ENCODE measurements around the gene SMOC2. TPM values are rescaled to one million over a fixed set of nuclear protein-coding genes. Genes with fewer than 3 reads are reported as not detected.

SMOC2 gene
- polyA plus RNA-seq, 1 donor from 2014 or later = 0.50 TPM

DNA sequence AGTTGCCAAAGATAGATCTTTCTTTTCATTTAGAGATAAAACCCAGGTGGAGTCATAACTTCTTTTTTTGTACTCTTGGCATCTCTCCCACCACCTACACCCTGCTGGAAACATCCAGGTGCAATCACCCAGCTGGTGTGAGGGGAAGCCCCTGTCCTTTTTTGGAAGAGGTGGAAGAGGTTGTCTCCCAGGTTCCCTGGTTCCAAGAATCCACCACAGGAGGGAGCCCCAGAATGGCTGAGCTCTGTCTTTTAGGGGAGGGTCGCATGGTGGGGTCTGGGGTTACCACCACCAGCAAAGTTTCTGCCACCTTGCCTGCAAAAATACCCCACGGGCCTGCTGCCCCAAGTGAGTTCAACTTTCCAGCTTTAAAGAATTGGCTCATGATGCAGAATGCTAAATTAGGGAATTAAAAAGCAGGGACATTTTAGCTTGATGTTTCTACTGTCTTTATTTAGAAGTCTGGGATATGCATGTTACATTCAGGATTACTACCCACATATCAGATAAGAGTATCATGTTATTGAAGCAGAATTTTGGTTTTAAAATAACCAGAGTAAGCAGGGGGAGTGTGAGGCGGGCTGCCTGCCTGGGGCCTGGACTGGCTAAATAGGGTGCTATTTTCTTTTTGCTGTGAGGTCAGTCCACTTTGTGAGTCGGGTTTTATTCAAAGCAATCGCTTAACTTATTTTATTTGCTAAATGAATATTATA is 11.0 kb downstream of the SMOC2 start:
- no peak overlapping the region for H3K4me2 ChIP-seq (ENCODE audit: low read length)

DNA sequence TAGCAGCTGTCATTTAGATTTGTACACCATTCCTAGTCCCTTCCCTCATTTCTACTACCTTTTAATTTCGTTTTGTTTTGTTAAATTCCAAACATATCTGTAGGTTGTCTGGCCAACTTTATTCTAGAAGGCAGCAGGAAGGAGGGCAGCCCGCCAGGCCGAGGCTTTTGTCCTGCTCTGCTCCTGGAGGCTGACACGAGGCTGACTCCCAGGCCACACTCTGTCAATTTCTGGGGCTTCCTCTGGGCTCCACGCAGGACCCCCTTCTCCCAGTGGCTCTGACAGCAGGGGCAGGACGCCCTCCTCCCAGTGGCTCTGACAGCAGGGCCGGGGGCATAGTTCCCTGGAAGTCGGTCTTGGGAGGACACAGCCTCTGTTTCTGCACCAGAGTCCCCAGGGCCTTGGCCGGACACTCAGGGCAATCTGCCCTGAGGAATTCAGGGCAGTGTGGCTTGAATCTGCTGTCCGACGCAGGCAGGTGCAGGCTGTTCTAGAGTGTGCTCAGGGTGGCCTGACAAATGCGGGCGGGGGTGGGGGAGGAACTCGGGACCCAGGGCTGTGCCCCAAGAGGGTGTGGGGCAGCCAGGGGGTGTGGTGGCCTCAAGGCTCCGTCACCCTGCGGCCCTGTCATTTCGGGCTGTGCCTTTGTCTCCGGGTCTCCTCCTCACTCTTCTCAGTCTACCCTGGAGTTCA is 11.8 kb downstream of the SMOC2 start:
- no peaks in the 10 kb centered on the region for H3K36me3 ChIP-seq (ENCODE audit: insufficient read depth, low read length)
- no peaks in the 10 kb centered on the region for H3F3A ChIP-seq (ENCODE audit: insufficient read depth, low read length, poor library complexity, severe bottlenecking)
- no peak overlapping the region for H3K4me2 ChIP-seq (ENCODE audit: low read length)
- H3K79me2 ChIP-seq (replicated peaks; ENCODE audit: insufficient read depth, low read length) = no peaks in the 10 kb centered on the region
- H3K4me3 ChIP-seq (ENCODE audit: low read length) = no peak overlapping the region
- H4K20me1 ChIP-seq (ENCODE audit: insufficient read depth) = no peaks in the 10 kb centered on the region
- H3K9ac ChIP-seq (ENCODE audit: low read length) = no peak overlapping the region
- no peak overlapping the region for H3K27ac ChIP-seq (ENCODE audit: low read length)
- H2AFZ ChIP-seq (ENCODE audit: low read depth, low read length) = no peak overlapping the region
- H3K9me2 ChIP-seq (ENCODE audit: insufficient read depth, low read length) = no peaks in the 10 kb centered on the region
- H3K27me3 ChIP-seq (ENCODE audit: insufficient read depth, low read depth, low read length) = no peaks in the 10 kb centered on the region
- TF ChIP-seq, protein P1, sequence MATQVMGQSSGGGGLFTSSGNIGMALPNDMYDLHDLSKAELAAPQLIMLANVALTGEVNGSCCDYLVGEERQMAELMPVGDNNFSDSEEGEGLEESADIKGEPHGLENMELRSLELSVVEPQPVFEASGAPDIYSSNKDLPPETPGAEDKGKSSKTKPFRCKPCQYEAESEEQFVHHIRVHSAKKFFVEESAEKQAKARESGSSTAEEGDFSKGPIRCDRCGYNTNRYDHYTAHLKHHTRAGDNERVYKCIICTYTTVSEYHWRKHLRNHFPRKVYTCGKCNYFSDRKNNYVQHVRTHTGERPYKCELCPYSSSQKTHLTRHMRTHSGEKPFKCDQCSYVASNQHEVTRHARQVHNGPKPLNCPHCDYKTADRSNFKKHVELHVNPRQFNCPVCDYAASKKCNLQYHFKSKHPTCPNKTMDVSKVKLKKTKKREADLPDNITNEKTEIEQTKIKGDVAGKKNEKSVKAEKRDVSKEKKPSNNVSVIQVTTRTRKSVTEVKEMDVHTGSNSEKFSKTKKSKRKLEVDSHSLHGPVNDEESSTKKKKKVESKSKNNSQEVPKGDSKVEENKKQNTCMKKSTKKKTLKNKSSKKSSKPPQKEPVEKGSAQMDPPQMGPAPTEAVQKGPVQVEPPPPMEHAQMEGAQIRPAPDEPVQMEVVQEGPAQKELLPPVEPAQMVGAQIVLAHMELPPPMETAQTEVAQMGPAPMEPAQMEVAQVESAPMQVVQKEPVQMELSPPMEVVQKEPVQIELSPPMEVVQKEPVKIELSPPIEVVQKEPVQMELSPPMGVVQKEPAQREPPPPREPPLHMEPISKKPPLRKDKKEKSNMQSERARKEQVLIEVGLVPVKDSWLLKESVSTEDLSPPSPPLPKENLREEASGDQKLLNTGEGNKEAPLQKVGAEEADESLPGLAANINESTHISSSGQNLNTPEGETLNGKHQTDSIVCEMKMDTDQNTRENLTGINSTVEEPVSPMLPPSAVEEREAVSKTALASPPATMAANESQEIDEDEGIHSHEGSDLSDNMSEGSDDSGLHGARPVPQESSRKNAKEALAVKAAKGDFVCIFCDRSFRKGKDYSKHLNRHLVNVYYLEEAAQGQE (IDR thresholded peaks at IDR 0.05; ENCODE audit: borderline replicate concordance) = no peak
- TF ChIP-seq TAF1 (IDR thresholded peaks at IDR 0.05; ENCODE audit: low read depth) (no peak), POLR2AphosphoS5 (IDR thresholded peaks at IDR 0.05) (no peak), EP300 (conservative IDR thresholded peaks at IDR 0.05; ENCODE audit: poor library complexity, severe bottlenecking) (no peak), RAD21 (conservative IDR thresholded peaks at IDR 0.05) (no peak), MXI1 (conservative IDR thresholded peaks at IDR 0.05; ENCODE audit: poor library complexity, severe bottlenecking) (no peak), EZH2 (IDR thresholded peaks at IDR 0.05; ENCODE audit: borderline replicate concordance, insufficient read depth, low read length, poor library complexity, severe bottlenecking) (no peak), SMC3 (conservative IDR thresholded peaks at IDR 0.05; ENCODE audit: poor library complexity) (no peak)
- TF ChIP-seq, protein P2, sequence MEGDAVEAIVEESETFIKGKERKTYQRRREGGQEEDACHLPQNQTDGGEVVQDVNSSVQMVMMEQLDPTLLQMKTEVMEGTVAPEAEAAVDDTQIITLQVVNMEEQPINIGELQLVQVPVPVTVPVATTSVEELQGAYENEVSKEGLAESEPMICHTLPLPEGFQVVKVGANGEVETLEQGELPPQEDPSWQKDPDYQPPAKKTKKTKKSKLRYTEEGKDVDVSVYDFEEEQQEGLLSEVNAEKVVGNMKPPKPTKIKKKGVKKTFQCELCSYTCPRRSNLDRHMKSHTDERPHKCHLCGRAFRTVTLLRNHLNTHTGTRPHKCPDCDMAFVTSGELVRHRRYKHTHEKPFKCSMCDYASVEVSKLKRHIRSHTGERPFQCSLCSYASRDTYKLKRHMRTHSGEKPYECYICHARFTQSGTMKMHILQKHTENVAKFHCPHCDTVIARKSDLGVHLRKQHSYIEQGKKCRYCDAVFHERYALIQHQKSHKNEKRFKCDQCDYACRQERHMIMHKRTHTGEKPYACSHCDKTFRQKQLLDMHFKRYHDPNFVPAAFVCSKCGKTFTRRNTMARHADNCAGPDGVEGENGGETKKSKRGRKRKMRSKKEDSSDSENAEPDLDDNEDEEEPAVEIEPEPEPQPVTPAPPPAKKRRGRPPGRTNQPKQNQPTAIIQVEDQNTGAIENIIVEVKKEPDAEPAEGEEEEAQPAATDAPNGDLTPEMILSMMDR (IDR thresholded peaks at IDR 0.05; ENCODE audit: poor library complexity, severe bottlenecking) = no peak
- no peaks in the 10 kb centered on the region for H3K9me3 ChIP-seq (ENCODE audit: low read length)

More for the DNA sequence above, 11.0 kb downstream of the SMOC2 start:
- Histone ChIP-seq H3K9ac (ENCODE audit: low read length) (no peak overlapping the region), H3K27ac (ENCODE audit: low read length) (no peak overlapping the region), H4K20me1 (ENCODE audit: insufficient read depth) (no peaks in the 10 kb centered on the region), H3K9me2 (ENCODE audit: insufficient read depth, low read length) (no peaks in the 10 kb centered on the region), H3K9me3 (ENCODE audit: low read length) (no peaks in the 10 kb centered on the region), H2AFZ (ENCODE audit: low read depth, low read length) (no peak overlapping the region), H3F3A (ENCODE audit: insufficient read depth, low read length, poor library complexity, severe bottlenecking) (no peaks in the 10 kb centered on the region), H3K4me3 (ENCODE audit: low read length) (no peak overlapping the region), H3K27me3 (ENCODE audit: insufficient read depth, low read depth, low read length) (no peaks in the 10 kb centered on the region), H3K36me3 (ENCODE audit: insufficient read depth, low read length) (no peaks in the 10 kb centered on the region), H3K79me2 (replicated peaks; ENCODE audit: insufficient read depth, low read length) (no peaks in the 10 kb centered on the region)
- no peak for TF ChIP-seq EZH2 (IDR thresholded peaks at IDR 0.05; ENCODE audit: borderline replicate concordance, insufficient read depth, low read length, poor library complexity, severe bottlenecking)
- TF ChIP-seq, protein P2 (IDR thresholded peaks at IDR 0.05; ENCODE audit: poor library complexity, severe bottlenecking) = peak; percentile 21
